H1 (cell line): Measurements from ENCODE around the gene CAMK2B. TPM values are rescaled to one million over a fixed set of nuclear protein-coding genes. Genes with fewer than 3 reads are reported as not detected.

Source experiments
- BACH1 ChIP-seq: IDR thresholded peaks from 2 replicates; pipeline ENCODE4 v1.6.1; 2012; ENCODE audit warnings: low read length, improper control_type of control experiment
- polyA plus RNA-seq, 7 experiments: library from polyadenylated mRNA; depleted of rRNA in 3 of 7; stranded (reverse) in 5 of 7; unstranded in 2 of 7; fragments of >200 nt in 5 of 7; fragments of 200-250 nt in 2 of 7; gene quantifications; 1 replicate in 5 of 7; 2 replicates in 1 of 7; 4 replicates in 1 of 7; pipeline versions ENCODE4 v1.2.1 to v1.2.3, GENCODE V29; 2011 to 2013; ENCODE audit warnings: missing spikeins in 2 of 7, mixed read lengths in 2 of 7
- total RNA-seq: library from RNA; stranded (reverse); fragmentation: NEBNext Ultra II Directional; extraction: Animal tissue kit (Norgen Biotek cat#: 25700); gene quantifications from 2 replicates; pipeline ENCODE4 v1.2.1, GENCODE V29; 2021

CAMK2B gene
- total and polyA plus RNA-seq, 2 of the 8 experiments (the other 6 are each of a cell fraction or from before 2014, with no cell fraction given) = 0.05 to 0.15 TPM

DNA sequence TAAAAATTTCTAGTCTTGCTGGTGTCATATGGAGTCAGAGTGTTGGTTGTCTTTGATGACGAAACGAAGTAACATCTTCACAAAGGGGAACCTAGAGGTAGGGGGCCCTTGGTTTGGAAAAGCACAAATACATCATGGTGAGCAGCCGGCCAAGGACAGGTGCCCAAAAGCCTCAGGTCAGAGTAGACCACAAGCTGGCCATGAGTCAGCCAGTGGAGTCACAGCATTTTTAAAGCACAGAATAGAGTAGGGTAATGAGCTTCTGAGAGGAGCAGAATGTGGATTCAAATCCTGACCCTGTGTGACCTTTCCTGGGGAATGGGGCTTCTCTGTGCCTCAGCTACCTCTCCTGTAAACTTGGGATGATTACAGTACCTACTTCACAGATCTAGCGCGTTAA, 5.3 kb downstream of the CAMK2B start (continued):
- TF ChIP-seq BACH1 = no peak
